Measurements from ENCODE around the gene CAPN13.

Gene CAPN13

DNA sequence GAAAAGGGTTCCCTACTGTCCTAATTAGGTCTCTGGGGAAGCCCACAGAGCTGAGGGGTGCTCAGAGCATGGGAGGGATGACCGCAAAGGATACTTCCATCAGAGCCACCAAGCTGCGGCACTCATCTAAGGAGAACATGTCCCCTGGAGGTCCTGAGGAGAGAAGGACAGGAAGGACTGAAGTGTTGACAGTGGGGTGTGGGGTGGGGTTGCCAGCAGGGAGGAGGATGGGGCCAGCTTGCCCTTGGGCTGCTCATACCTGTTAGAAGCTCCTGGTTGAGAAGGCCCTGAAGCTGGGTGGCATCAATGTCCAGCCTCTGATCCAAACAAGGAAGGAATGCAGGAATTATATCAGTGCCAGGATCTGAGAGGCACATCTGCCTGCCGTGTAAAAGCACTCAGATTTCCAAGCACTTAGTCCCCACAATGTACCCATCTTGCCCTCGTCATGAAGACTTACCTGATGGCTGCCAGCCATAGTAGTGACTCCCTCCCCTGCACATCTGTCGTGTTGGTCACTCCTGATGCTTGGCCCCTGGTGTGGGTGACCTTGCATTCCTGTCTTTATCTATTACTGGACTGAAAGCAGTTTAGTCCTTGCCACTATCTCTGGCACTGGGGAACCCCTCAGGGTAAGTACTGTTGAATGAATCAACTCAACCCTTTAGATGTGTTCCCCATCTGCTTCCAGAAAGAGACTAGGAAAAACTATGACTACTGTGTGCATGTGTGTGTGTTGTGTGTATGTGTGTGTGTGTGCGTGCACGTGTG lies 68.9 kb downstream of the CAPN13 start:
- no peaks in the 10 kb centered on the region; the same call in 1 of the 2 replicates for H4K20me1 ChIP-seq (ENCODE audit: insufficient read depth, low read length)
- H3K27me3 ChIP-seq (ENCODE audit: insufficient read depth, low read length, poor library complexity), result no peaks in the 10 kb centered on the region
- H2AFZ ChIP-seq (ENCODE audit: low read depth, low read length), result no peak overlapping the region
- H3K4me1 ChIP-seq (ENCODE audit: insufficient read depth, low read length), result no peaks in the 10 kb centered on the region
- no peaks in the 10 kb centered on the region for H3K36me3 ChIP-seq (ENCODE audit: insufficient read depth, low read length)
- H3K27ac ChIP-seq (ENCODE audit: low read length), result no peak overlapping the region
- TF ChIP-seq, protein P1, sequence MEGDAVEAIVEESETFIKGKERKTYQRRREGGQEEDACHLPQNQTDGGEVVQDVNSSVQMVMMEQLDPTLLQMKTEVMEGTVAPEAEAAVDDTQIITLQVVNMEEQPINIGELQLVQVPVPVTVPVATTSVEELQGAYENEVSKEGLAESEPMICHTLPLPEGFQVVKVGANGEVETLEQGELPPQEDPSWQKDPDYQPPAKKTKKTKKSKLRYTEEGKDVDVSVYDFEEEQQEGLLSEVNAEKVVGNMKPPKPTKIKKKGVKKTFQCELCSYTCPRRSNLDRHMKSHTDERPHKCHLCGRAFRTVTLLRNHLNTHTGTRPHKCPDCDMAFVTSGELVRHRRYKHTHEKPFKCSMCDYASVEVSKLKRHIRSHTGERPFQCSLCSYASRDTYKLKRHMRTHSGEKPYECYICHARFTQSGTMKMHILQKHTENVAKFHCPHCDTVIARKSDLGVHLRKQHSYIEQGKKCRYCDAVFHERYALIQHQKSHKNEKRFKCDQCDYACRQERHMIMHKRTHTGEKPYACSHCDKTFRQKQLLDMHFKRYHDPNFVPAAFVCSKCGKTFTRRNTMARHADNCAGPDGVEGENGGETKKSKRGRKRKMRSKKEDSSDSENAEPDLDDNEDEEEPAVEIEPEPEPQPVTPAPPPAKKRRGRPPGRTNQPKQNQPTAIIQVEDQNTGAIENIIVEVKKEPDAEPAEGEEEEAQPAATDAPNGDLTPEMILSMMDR (IDR thresholded peaks at IDR 0.05; ENCODE audit: borderline replicate concordance, extremely low read depth, low read length, poor library complexity, severe bottlenecking), result no peak
- no peaks in the 10 kb centered on the region for H3K9me3 ChIP-seq (ENCODE audit: insufficient read depth, low read length, severe bottlenecking)
- no peaks in the 10 kb centered on the region for H3K79me2 ChIP-seq (ENCODE audit: insufficient read depth, low read length)
- DNase-seq (no peak), ATAC-seq (ENCODE audit: insufficient read depth, low read depth) (no peak)
- no peak overlapping the region for H3K4me3 ChIP-seq (ENCODE audit: low read depth in 1 of 2, low read length in 2 of 2)
- H3K4me2 ChIP-seq (ENCODE audit: insufficient read depth, low read length), result no peak overlapping the region
- no peak overlapping the region for H3K9ac ChIP-seq (ENCODE audit: low read depth, low read length)

DNA sequence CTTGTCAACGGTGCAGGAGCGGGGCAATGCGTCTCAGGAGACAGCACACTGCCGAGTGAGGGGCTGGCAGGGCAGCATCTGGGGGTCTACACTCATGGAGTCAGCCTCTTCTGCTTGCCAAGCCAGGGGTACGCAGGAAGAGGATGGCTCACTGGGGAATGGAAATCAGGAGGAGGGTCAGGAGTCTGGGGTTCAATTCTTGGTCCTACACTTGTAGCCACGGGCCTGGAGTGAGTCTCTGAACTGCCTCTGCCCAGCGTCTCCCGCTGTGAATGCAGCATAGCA lies 70.0 kb downstream of the CAPN13 start:
- no peak for ATAC-seq (ENCODE audit: insufficient read depth, low read depth)
- H4K20me1 ChIP-seq (ENCODE audit: insufficient read depth, low read length), result no peaks in the 10 kb centered on the region; the same call in 1 of the 2 replicates

DNA sequence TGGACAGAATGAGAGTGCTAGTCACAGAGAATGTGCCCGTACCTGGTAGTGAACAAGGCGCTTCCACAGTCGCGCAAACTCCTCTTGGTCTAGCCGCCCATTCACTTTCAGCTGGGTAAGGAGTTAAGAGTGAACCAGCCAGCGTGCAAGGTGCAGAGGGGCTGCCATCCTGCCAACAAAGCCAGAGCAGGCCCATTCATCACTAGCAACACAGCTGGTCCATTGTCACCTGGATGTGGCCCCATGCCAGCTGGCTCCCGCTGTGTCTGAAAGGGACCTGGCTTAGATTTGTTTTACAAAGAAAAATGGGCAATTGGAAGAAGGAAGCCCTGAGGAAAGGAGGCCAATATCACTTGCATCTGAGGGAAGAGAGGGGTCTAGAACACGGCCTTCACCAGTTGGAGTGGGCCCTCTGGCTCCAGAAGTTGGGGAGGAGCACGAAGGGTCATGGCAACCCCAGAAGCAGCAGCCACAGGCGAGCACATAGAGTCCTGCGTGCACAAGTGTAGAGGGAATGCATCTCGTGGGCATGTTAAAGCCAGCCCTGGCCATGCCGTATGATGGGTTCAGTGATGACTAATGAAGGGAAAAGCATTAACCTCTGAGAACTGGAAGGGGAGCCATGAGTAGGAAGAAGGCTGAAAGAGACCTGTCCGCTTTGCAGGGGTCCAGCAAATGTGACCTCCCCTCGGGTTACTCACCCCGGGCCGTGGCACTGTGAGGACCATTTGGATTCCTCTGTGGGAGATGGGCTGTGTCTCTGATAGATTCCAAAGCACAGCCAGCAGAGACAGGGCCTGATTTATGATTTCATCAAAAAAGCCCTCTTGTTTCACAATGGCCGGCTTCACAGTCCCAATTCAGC lies 70.6 kb downstream of the CAPN13 start:
- DNase-seq, result no peak
- no peak for ATAC-seq (ENCODE audit: insufficient read depth, low read depth)
- no peaks in the 10 kb centered on the region for H3K79me2 ChIP-seq (ENCODE audit: insufficient read depth, low read length)

More for the DNA sequence above, 70.0 kb downstream of the CAPN13 start:
- no peaks in the 10 kb centered on the region for H3K9me3 ChIP-seq (ENCODE audit: insufficient read depth, low read length, severe bottlenecking)
- no peaks in the 10 kb centered on the region for H3K79me2 ChIP-seq (ENCODE audit: insufficient read depth, low read length)
- H2AFZ ChIP-seq (ENCODE audit: low read depth, low read length), result no peak overlapping the region
- H3K4me2 ChIP-seq (ENCODE audit: insufficient read depth, low read length), result no peak overlapping the region
- no peaks in the 10 kb centered on the region for H3K4me1 ChIP-seq (ENCODE audit: insufficient read depth, low read length)
- no peak for DNase-seq
- TF ChIP-seq, protein P1 (IDR thresholded peaks at IDR 0.05; ENCODE audit: borderline replicate concordance, extremely low read depth, low read length, poor library complexity, severe bottlenecking), result no peak
- TF ChIP-seq EZH2 (IDR thresholded peaks at IDR 0.05; ENCODE audit: borderline replicate concordance, low read depth, low read length, severe bottlenecking), result no peak
- H3K27ac ChIP-seq (ENCODE audit: low read length), result no peak overlapping the region
- H3K9ac ChIP-seq (ENCODE audit: low read depth, low read length), result no peak overlapping the region
- no peaks in the 10 kb centered on the region for H3K36me3 ChIP-seq (ENCODE audit: insufficient read depth, low read length)
- peaks cover 5% of the 10 kb centered on the region for H3K27me3 ChIP-seq (ENCODE audit: insufficient read depth, low read length, poor library complexity)
- no peak overlapping the region for H3K4me3 ChIP-seq (ENCODE audit: low read depth in 1 of 2, low read length in 2 of 2)

More for the DNA sequence above, 70.6 kb downstream of the CAPN13 start:
- H3K27ac ChIP-seq (ENCODE audit: low read length), result no peak overlapping the region
- H3K4me1 ChIP-seq (ENCODE audit: insufficient read depth, low read length), result no peaks in the 10 kb centered on the region
- no peaks in the 10 kb centered on the region for H3K9me3 ChIP-seq (ENCODE audit: insufficient read depth, low read length, severe bottlenecking)
- H2AFZ ChIP-seq (ENCODE audit: low read depth, low read length), result no peak overlapping the region
- H4K20me1 ChIP-seq (ENCODE audit: insufficient read depth, low read length), result no peaks in the 10 kb centered on the region; the same call in 1 of the 2 replicates
- H3K27me3 ChIP-seq (ENCODE audit: insufficient read depth, low read length, poor library complexity), result peaks cover 5% of the 10 kb centered on the region
- TF ChIP-seq, protein P1 (IDR thresholded peaks at IDR 0.05; ENCODE audit: borderline replicate concordance, extremely low read depth, low read length, poor library complexity, severe bottlenecking), result no peak
- TF ChIP-seq EZH2 (IDR thresholded peaks at IDR 0.05; ENCODE audit: borderline replicate concordance, low read depth, low read length, severe bottlenecking), result no peak
- H3K9ac ChIP-seq (ENCODE audit: low read depth, low read length), result no peak overlapping the region
- H3K4me3 ChIP-seq (ENCODE audit: low read depth in 1 of 2, low read length in 2 of 2), result no peak overlapping the region
- H3K36me3 ChIP-seq (ENCODE audit: insufficient read depth, low read length), result no peaks in the 10 kb centered on the region
- H3K4me2 ChIP-seq (ENCODE audit: insufficient read depth, low read length), result no peak overlapping the region
